ENCODE data around the gene PSMD11. TPM values are rescaled to one million over a fixed set of nuclear protein-coding genes. Genes with fewer than 3 reads are reported as not detected.
"Not testable (repeated sequence)": the region's sequence is repeated elsewhere in the genome, so short reads cannot be mapped to it uniquely, and the experiment has no call there.

Gene PSMD11
- total RNA-seq, 2 experiments from 2014 or later, result 81.0 to 137 TPM

DNA sequence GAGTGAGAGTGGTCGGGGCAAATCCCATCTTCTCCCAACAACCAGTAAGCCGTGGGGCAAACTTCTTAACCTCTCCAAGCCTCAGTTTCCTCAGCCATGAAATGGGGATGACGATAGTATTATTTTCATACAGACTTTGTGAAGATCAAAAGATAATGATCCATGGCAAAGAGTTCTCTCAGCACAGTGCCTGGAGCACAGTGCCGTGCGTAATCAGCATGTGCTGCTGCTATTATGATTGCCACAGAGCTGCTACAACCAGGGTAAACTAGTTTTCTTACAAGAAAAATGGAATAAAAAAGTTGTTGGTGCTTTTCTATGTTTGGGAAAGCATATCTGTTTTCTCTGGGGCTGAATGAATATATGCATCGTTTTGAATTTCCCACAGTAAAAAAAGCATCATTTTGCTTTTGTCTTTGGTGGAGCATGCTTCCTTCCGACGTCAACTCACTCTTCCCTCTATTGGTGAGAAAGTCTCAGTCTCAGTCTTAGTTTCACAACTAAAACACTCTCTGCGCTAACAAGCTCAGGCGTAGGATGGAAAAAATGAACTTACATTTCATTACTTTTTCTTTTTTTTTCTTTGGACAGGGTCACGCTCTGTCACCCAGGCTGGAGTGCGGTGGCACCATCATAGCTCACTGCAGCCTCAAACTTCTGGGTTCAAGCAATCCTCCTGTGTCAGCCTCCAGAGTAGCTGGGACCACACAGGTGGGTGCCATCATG is 79.7 kb downstream of the PSMD11 start:
- ChIA-PET POLR2A (interaction anchor here (0.7 to 2.6 kb wide), 6 partner anchors 17 to 327 kb away, joined by 3 to 14 read pairs (median 6); no protein-coding TSS in a partner anchor), CTCF (ENCODE audit: unreplicated experiment) (no interaction called here)
- intact Hi-C loops (cut with micrococcal nuclease; ENCODE audit: unreplicated experiment), result loop anchor here (1.0 kb wide), 3 partner anchors 21 to 41 kb away; no protein-coding TSS in a partner anchor
- Histone ChIP-seq H4K20me1 (ENCODE audit: insufficient read depth, low read length) (no peaks in the 10 kb centered on the region), H3K4me2 (ENCODE audit: low read length) (peak overlapping the region; percentile 71), H3K79me2 (ENCODE audit: insufficient read depth, low read depth, low read length) (no peaks in the 10 kb centered on the region), H3K27ac (ENCODE audit: low read depth, low read length, poor library complexity, severe bottlenecking) (peak overlapping the region; percentile 56), H3K4me1 (ENCODE audit: insufficient read depth, low read length, poor library complexity, severe bottlenecking) (peaks cover 47% of the 10 kb centered on the region), H3K4me3 (ENCODE audit: low read depth, low read length, poor library complexity, severe bottlenecking) (peak overlapping the region; percentile 46), H3K36me3 (ENCODE audit: insufficient read depth, low read length) (no peaks in the 10 kb centered on the region), H3K9me2 (ENCODE audit: insufficient read depth, low read length) (no peaks in the 10 kb centered on the region), H3K9me3 (ENCODE audit: low read length) (no peaks in the 10 kb centered on the region), H2AFZ (ENCODE audit: low read length) (peak overlapping the region; percentile 37; the same call in 1 of the 2 replicates)
- DNase-seq (ENCODE audit: low spot score), result peak; percentile 68
- TF ChIP-seq, protein P1, sequence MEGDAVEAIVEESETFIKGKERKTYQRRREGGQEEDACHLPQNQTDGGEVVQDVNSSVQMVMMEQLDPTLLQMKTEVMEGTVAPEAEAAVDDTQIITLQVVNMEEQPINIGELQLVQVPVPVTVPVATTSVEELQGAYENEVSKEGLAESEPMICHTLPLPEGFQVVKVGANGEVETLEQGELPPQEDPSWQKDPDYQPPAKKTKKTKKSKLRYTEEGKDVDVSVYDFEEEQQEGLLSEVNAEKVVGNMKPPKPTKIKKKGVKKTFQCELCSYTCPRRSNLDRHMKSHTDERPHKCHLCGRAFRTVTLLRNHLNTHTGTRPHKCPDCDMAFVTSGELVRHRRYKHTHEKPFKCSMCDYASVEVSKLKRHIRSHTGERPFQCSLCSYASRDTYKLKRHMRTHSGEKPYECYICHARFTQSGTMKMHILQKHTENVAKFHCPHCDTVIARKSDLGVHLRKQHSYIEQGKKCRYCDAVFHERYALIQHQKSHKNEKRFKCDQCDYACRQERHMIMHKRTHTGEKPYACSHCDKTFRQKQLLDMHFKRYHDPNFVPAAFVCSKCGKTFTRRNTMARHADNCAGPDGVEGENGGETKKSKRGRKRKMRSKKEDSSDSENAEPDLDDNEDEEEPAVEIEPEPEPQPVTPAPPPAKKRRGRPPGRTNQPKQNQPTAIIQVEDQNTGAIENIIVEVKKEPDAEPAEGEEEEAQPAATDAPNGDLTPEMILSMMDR (conservative IDR thresholded peaks at IDR 0.05; ENCODE audit: low read length), result peak; percentile 30; the same call in 1 of the 2 replicates
- TF ChIP-seq EZH2phosphoT487 (IDR thresholded peaks at IDR 0.05; ENCODE audit: borderline replicate concordance, low read depth, low read length), result no peak
- no TSS peak for BruUV-seq (replicated peaks)

DNA sequence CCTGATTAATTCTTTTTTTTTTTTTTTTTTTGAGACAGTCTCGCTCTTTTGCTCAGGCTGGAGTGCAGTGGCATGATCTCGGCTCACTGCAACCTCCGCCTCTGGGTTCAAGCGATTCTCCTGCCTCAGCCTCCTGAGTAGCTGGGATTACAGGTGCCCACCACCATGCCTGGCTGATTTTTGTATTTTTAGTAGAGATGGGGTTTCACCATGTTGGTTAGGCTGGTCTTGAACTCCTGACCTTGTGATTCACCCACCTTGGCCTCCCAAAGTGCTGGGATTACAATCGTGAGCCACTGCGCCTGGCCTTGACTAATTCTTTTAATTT is 80.2 kb downstream of the PSMD11 start:
- Histone ChIP-seq H3K4me1 (ENCODE audit: insufficient read depth, low read length, poor library complexity, severe bottlenecking) (peaks cover 42% of the 10 kb centered on the region), H3K27ac (ENCODE audit: low read depth, low read length, poor library complexity, severe bottlenecking) (peak overlapping the region; percentile 56)
- POLR2A ChIA-PET, result interaction anchor here (0.6 to 2.6 kb wide), 7 partner anchors 9 to 598 kb away, joined by 3 to 14 read pairs (median 4); no protein-coding TSS in a partner anchor

DNA sequence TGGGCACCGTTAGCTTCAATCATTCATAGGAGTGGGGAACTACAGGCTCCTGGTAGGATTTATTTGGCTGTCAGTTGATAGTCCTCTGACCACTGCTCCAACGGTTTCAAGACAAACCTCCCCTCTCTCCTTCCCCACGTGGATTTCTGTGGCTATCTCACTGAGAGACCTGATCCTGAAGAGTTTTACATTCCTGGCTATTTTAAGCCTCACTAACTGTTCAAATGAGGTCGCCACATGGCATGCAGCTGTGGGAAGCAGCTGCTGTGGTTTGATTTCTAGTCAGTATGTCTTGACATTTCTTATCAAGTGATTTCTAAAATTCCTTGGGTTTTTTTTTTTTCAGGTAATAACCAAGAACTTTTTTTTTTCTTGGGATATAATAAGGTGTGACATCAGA is 80.8 kb downstream of the PSMD11 start:
- no TSS peak for BruUV-seq (replicated peaks)

More for the DNA sequence above, 80.2 kb downstream of the PSMD11 start:
- H2AFZ ChIP-seq (ENCODE audit: low read length); BruUV-seq (replicated peaks); CTCF ChIA-PET (ENCODE audit: unreplicated experiment); H3K9me3 ChIP-seq (ENCODE audit: low read length); DNase-seq (ENCODE audit: low spot score); H4K20me1 ChIP-seq (ENCODE audit: insufficient read depth, low read length); H3K9me2 ChIP-seq (ENCODE audit: insufficient read depth, low read length); intact Hi-C loops (cut with micrococcal nuclease; ENCODE audit: unreplicated experiment); H3K36me3 ChIP-seq (ENCODE audit: insufficient read depth, low read length); H3K79me2 ChIP-seq (ENCODE audit: insufficient read depth, low read depth, low read length): not testable (repeated sequence)
- Histone ChIP-seq H3K4me3 (ENCODE audit: low read depth, low read length, poor library complexity, severe bottlenecking) (peak overlapping the region; percentile 46), H3K4me2 (ENCODE audit: low read length) (peak overlapping the region; percentile 71)

More for the DNA sequence above, 80.8 kb downstream of the PSMD11 start:
- intact Hi-C loops (cut with micrococcal nuclease; ENCODE audit: unreplicated experiment), result no loop called here
- H3K79me2 ChIP-seq (ENCODE audit: insufficient read depth, low read depth, low read length), result no peaks in the 10 kb centered on the region
- H3K9me3 ChIP-seq (ENCODE audit: low read length), result no peaks in the 10 kb centered on the region
- peaks cover 36% of the 10 kb centered on the region for H3K4me1 ChIP-seq (ENCODE audit: insufficient read depth, low read length, poor library complexity, severe bottlenecking)
- no peak overlapping the region for H3K4me3 ChIP-seq (ENCODE audit: low read depth, low read length, poor library complexity, severe bottlenecking)
- TF ChIP-seq, protein P1 (conservative IDR thresholded peaks at IDR 0.05; ENCODE audit: low read length), result no peak
- no peak for TF ChIP-seq EZH2phosphoT487 (IDR thresholded peaks at IDR 0.05; ENCODE audit: borderline replicate concordance, low read depth, low read length)
- no peak for DNase-seq (ENCODE audit: low spot score)
- no peaks in the 10 kb centered on the region for H4K20me1 ChIP-seq (ENCODE audit: insufficient read depth, low read length)
- no peak overlapping the region for H3K27ac ChIP-seq (ENCODE audit: low read depth, low read length, poor library complexity, severe bottlenecking)
- H3K4me2 ChIP-seq (ENCODE audit: low read length), result 0 out of 2 replicates have a peak overlapping the region, but pooled peaks have one; percentile 1
- ChIA-PET CTCF (ENCODE audit: unreplicated experiment) (interaction anchor here (0.6 kb wide), 1 partner anchor 983 kb away, joined by 3 read pairs; no protein-coding TSS in a partner anchor), POLR2A (interaction anchor here (0.6 to 0.9 kb wide), 5 partner anchors 8 to 599 kb away, joined by 3 to 4 read pairs (median 3); no protein-coding TSS in a partner anchor)
- H2AFZ ChIP-seq (ENCODE audit: low read length), result no peak overlapping the region
- no peaks in the 10 kb centered on the region for H3K9me2 ChIP-seq (ENCODE audit: insufficient read depth, low read length)
- no peaks in the 10 kb centered on the region for H3K36me3 ChIP-seq (ENCODE audit: insufficient read depth, low read length)

Measured in OCI-LY7 (cell line).